Mononuclear cell (primary cell): Measurements from ENCODE around the gene EID1. TPM values are rescaled to one million over a fixed set of nuclear protein-coding genes. Genes with fewer than 3 reads are reported as not detected.

Source experiments
- H3K27me3 ChIP-seq: 2 replicates; pipeline ENCODE4 v1.6.0; 2011; ENCODE audit warnings: low read length, control low read depth; ENCODE audit not compliant: insufficient read depth
- H3K4me1 ChIP-seq: 2 replicates; pipeline ENCODE4 v1.5.1; 2011; ENCODE audit warnings: mild to moderate bottlenecking, low read length, control low read depth; ENCODE audit not compliant: insufficient read depth
- H3K4me3 ChIP-seq: 2 replicates; pipeline ENCODE4 v1.5.1; 2011; ENCODE audit warnings: mild to moderate bottlenecking, low read length, moderate library complexity
- H3K9me3 ChIP-seq: 2 replicates; pipeline ENCODE4 v1.5.1; 2011; ENCODE audit warnings: low read depth, mild to moderate bottlenecking, control low read depth, low read length
- total RNA-seq: library from RNA; depleted of rRNA; stranded (reverse); fragments of >200 nt; gene quantifications from one replicate; pipeline ENCODE4 v1.2.3, GENCODE V29; 2012

Gene EID1
- total RNA-seq, 1 donor, result 79.9 TPM

GRCh38 chr15:48913141-48913540 lies 35.2 kb downstream of the EID1 start:
- no peak overlapping the region for H3K4me3 ChIP-seq
- H3K9me3 ChIP-seq, result no peaks in the 10 kb centered on the region
- peaks cover 3% of the 10 kb centered on the region for H3K27me3 ChIP-seq
- H3K4me1 ChIP-seq, result no peaks in the 10 kb centered on the region

GRCh38 chr15:48914717-48915116 lies 36.8 kb downstream of the EID1 start:
- Histone ChIP-seq H3K27me3 (peaks cover 3% of the 10 kb centered on the region), H3K4me3 (no peak overlapping the region), H3K9me3 (no peaks in the 10 kb centered on the region), H3K4me1 (no peaks in the 10 kb centered on the region)

GRCh38 chr15:48915861-48916260 lies 37.9 kb downstream of the EID1 start:
- no peak overlapping the region for H3K4me3 ChIP-seq
- no peaks in the 10 kb centered on the region for H3K9me3 ChIP-seq
- H3K4me1 ChIP-seq, result no peaks in the 10 kb centered on the region
- H3K27me3 ChIP-seq, result peaks cover 3% of the 10 kb centered on the region

GRCh38 chr15:48916721-48917120 lies 38.8 kb downstream of the EID1 start:
- Histone ChIP-seq H3K9me3 (no peaks in the 10 kb centered on the region), H3K4me1 (no peaks in the 10 kb centered on the region), H3K27me3 (peaks cover 3% of the 10 kb centered on the region), H3K4me3 (no peak overlapping the region)

GRCh38 chr15:48922046-48922445 lies 44.1 kb downstream of the EID1 start:
- Histone ChIP-seq H3K27me3 (peaks cover 3% of the 10 kb centered on the region), H3K4me3 (no peak overlapping the region), H3K9me3 (no peaks in the 10 kb centered on the region), H3K4me1 (no peaks in the 10 kb centered on the region)

GRCh38 chr15:48924528-48925393 lies 46.8 kb downstream of the EID1 start:
- H3K27me3 ChIP-seq, result no peaks in the 10 kb centered on the region
- H3K4me1 ChIP-seq, result no peaks in the 10 kb centered on the region
- no peaks in the 10 kb centered on the region for H3K9me3 ChIP-seq
- H3K4me3 ChIP-seq, result no peak overlapping the region

- Histone ChIP-seq H3K27me3 (no peaks in the 10 kb centered on the region), H3K4me3 (no peak overlapping the region), H3K4me1 (no peaks in the 10 kb centered on the region), H3K9me3 (no peaks in the 10 kb centered on the region)
Observed at GRCh38 chr15:48925714-48926223, 47.8 kb downstream of the EID1 start.

GRCh38 chr15:48928877-48929538 lies 51.1 kb downstream of the EID1 start:
- Histone ChIP-seq H3K4me1 (no peaks in the 10 kb centered on the region), H3K27me3 (no peaks in the 10 kb centered on the region), H3K9me3 (no peaks in the 10 kb centered on the region), H3K4me3 (no peak overlapping the region)

- no peaks in the 10 kb centered on the region for H3K4me1 ChIP-seq
- H3K4me3 ChIP-seq, result no peak overlapping the region
- no peaks in the 10 kb centered on the region for H3K9me3 ChIP-seq
- H3K27me3 ChIP-seq, result no peaks in the 10 kb centered on the region
Observed at GRCh38 chr15:48929661-48930060, 51.7 kb downstream of the EID1 start.

Other genes starting within 250 kb of the EID1 start
- gene FBN1, start 232.4 kb upstream of the EID1 start, total RNA-seq, result 0.52 TPM
- gene CEP152, start 67.1 kb upstream of the EID1 start, total RNA-seq, result 12.8 TPM
- 0.10 TPM for gene SHC4, start 85.8 kb downstream of the EID1 start, total RNA-seq
- 78.3 TPM for gene SECISBP2L, start 168.3 kb downstream of the EID1 start, total RNA-seq